ENCODE measurements around the gene PLD1.

The PLD1 gene

DNA sequence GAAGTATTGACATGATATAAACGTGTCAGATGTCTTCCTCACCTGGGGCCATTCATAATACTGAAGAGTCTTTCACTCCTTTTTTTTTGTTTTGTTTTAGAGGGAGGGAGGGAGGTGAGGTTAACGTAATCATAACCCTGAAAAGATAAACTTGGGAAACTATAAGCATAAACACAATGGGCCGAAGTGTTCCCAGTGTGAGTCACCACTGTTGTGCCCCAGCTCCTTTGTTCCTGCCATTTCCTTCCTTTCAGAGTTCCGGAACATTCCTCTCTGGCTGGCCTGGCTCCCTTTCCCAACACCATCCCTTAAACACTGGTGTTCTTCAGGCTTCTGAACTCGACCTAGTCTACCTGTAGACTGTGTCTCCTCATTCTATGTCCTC lies 18.6 kb downstream of the PLD1 start:
- Histone ChIP-seq H3K4me1 (ENCODE audit: insufficient read depth, poor library complexity, severe bottlenecking) (peaks cover 45% of the 10 kb centered on the region), H3K4me3 (ENCODE audit: severe bottlenecking) (no peak overlapping the region), H3K36me3 (ENCODE audit: low read depth) (no peaks in the 10 kb centered on the region), H3K27me3 (ENCODE audit: insufficient read depth, poor library complexity, severe bottlenecking) (no peaks in the 10 kb centered on the region), H3K27ac (ENCODE audit: poor library complexity, severe bottlenecking) (peak overlapping the region; percentile 70), H3K9me3 (ENCODE audit: severe bottlenecking) (no peaks in the 10 kb centered on the region)
- no peak for DNase-seq (ENCODE audit: low spot score)
- TF ChIP-seq CTCF (IDR thresholded peaks at IDR 0.05; ENCODE audit: poor library complexity, severe bottlenecking), result no peak
- peak; percentile 79 for ATAC-seq (ENCODE audit: low read depth)

DNA sequence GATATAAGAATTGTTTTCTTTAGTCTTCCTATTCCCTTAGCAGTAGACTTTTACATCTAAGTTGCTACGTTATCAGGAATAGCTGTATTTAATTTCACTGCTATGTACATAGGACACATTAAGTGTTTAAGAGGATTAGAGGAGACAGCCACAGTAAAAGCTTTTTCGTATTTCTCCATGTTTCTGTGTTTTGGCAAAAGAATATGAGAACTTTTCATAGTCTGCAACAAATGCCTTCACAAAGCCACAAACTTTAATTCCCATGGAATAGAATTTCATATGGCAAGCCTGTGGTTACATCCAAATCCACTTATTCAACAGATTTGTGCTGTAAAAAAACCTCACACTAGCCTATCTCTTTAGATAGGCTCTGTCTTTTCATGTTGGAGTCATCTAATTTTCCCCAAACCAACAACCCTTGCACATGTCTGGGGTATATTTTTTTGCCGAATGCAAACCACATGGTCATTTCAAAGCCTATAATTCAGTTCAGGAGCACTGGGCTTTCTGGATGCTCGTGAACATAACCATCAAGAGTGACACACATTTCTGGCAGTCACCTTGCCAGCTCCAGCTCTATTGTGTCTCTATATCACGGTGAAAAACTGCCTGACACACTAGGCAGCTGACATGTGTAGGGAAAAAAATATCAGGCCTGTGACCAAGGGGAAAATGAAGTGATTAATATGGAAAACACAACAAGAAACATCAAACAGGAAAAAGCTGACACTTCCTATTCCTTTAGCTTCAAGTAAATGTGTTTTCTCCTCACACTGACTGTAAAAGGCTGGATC lies 19.2 kb downstream of the PLD1 start:
- no peak overlapping the region for H3K4me3 ChIP-seq (ENCODE audit: severe bottlenecking)
- no peaks in the 10 kb centered on the region for H3K9me3 ChIP-seq (ENCODE audit: severe bottlenecking)
- TF ChIP-seq CTCF (IDR thresholded peaks at IDR 0.05; ENCODE audit: poor library complexity, severe bottlenecking), result no peak
- H3K4me1 ChIP-seq (ENCODE audit: insufficient read depth, poor library complexity, severe bottlenecking), result peaks cover 45% of the 10 kb centered on the region
- no peak for DNase-seq (ENCODE audit: low spot score)
- no peaks in the 10 kb centered on the region for H3K27me3 ChIP-seq (ENCODE audit: insufficient read depth, poor library complexity, severe bottlenecking)
- ATAC-seq (ENCODE audit: low read depth), result no peak
- H3K36me3 ChIP-seq (ENCODE audit: low read depth), result no peaks in the 10 kb centered on the region
- H3K27ac ChIP-seq (ENCODE audit: poor library complexity, severe bottlenecking), result peak overlapping the region; percentile 70

GRCh38 chr3:171790574-171790897 lies 19.7 kb downstream of the PLD1 start:
- H3K27me3 ChIP-seq (ENCODE audit: insufficient read depth, poor library complexity, severe bottlenecking), result no peaks in the 10 kb centered on the region
- no peak overlapping the region for H3K4me3 ChIP-seq (ENCODE audit: severe bottlenecking)
- H3K36me3 ChIP-seq (ENCODE audit: low read depth), result no peaks in the 10 kb centered on the region
- ATAC-seq (ENCODE audit: low read depth) (no peak), DNase-seq (ENCODE audit: low spot score) (no peak)
- H3K27ac ChIP-seq (ENCODE audit: poor library complexity, severe bottlenecking), result peak overlapping the region; percentile 70
- no peaks in the 10 kb centered on the region for H3K9me3 ChIP-seq (ENCODE audit: severe bottlenecking)
- TF ChIP-seq CTCF (IDR thresholded peaks at IDR 0.05; ENCODE audit: poor library complexity, severe bottlenecking), result no peak
- H3K4me1 ChIP-seq (ENCODE audit: insufficient read depth, poor library complexity, severe bottlenecking), result peaks cover 45% of the 10 kb centered on the region

DNA sequence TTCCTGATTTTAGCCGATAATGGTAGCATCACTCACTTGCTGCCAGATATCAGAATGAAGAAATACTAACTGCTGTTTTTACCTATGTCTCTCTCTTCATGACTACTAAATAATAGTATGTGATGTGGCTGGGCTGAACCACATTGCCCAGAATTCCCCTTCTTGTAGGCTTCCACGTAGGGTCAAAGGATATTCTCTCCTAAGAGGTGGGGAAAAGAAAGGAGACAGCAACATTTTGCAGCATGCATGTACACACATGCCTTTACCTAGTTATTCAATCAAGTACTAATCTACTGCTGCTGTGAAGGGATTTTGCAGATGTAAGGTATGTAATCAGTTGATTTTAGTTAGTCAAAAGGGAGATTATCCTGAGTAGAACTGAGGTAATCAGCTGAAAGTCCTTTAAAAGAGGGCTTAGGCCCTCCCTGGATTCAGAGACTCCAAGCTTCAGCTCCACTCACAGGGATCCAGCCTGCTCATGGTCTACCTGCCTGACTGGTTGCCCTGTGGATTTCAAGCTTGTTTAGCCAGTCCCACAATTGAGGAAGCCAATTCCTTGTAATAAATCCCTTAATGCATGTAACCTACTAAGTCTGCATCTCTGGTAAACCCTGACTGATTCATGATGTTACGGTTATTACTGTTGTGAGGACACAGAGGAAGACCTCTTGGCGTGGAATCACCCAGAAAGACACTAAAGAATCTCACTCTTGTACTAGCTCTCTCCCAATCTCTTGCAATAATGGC lies 20.4 kb downstream of the PLD1 start:
- DNase-seq (ENCODE audit: low spot score) (no peak), ATAC-seq (ENCODE audit: low read depth) (0 out of 3 replicates have a peak, but pooled peaks have one; percentile 5)
- H3K27ac ChIP-seq (ENCODE audit: poor library complexity, severe bottlenecking), result peak overlapping the region; percentile 40
- H3K4me3 ChIP-seq (ENCODE audit: severe bottlenecking), result no peak overlapping the region
- peaks cover 45% of the 10 kb centered on the region for H3K4me1 ChIP-seq (ENCODE audit: insufficient read depth, poor library complexity, severe bottlenecking)
- no peaks in the 10 kb centered on the region for H3K27me3 ChIP-seq (ENCODE audit: insufficient read depth, poor library complexity, severe bottlenecking)
- H3K9me3 ChIP-seq (ENCODE audit: severe bottlenecking), result no peaks in the 10 kb centered on the region
- no peak for TF ChIP-seq CTCF (IDR thresholded peaks at IDR 0.05; ENCODE audit: poor library complexity, severe bottlenecking)
- no peaks in the 10 kb centered on the region for H3K36me3 ChIP-seq (ENCODE audit: low read depth)
